GM23338 (cell line): ENCODE results near the gene PHTF2. TPM values are rescaled to one million over a fixed set of nuclear protein-coding genes. Genes with fewer than 3 reads are reported as not detected.

Source experiments
- ATAC-seq: fragments of 200-7000 bp; cut with Tn5 transposase; 3 replicates; pipeline ENCODE4 v1.9.1; 2020
- DNase-seq: peaks from one replicate; pipeline ENCODE4 v3.0.0-alpha.2; 2015; ENCODE audit warnings: low spot score
- H2AFZ ChIP-seq: fragments of 200-600 bp; sonication (generic); 2 replicates; pipeline ENCODE4 v1.8.0; 2016; ENCODE audit warnings: antibody characterized with exemption, mild to moderate bottlenecking, moderate library complexity
- H3F3A ChIP-seq: fragments of 200-600 bp; sonication (generic); replicated peaks from 2 replicates; pipeline ENCODE4 v1.8.0; 2017; ENCODE audit warnings: antibody characterized with exemption, mixed run types, low read depth
- H3K27ac ChIP-seq: fragments of 200-600 bp; sonication (generic); 2 replicates; pipeline ENCODE4 v1.6.1; 2016; ENCODE audit warnings: low read depth
- H3K27me3 ChIP-seq: fragments of 200-600 bp; sonication (generic); 2 replicates; pipeline ENCODE4 v1.8.0; 2016; ENCODE audit warnings: mild to moderate bottlenecking, mixed run types, moderate library complexity; ENCODE audit not compliant: insufficient read depth
- H3K36me3 ChIP-seq: fragments of 200-600 bp; sonication (generic); 2 replicates; pipeline ENCODE4 v1.8.0; 2016; ENCODE audit warnings: mild to moderate bottlenecking; ENCODE audit not compliant: insufficient read depth
- H3K4me1 ChIP-seq: fragments of 200-600 bp; sonication (generic); 2 replicates; pipeline ENCODE4 v1.8.0; 2016; ENCODE audit warnings: mild to moderate bottlenecking, moderate library complexity; ENCODE audit not compliant: insufficient read depth
- H3K4me2 ChIP-seq: fragments of 200-600 bp; sonication (generic); 2 replicates; pipeline ENCODE4 v1.7.1; 2017; ENCODE audit warnings: mixed run types
- H3K4me3 ChIP-seq: fragments of 200-600 bp; sonication (generic); 2 replicates; pipeline ENCODE4 v1.6.1; 2016; ENCODE audit warnings: mixed run types
- H3K79me2 ChIP-seq: fragments of 200-600 bp; sonication (generic); replicated peaks from 2 replicates; pipeline ENCODE4 v1.8.0; 2017; ENCODE audit warnings: mild to moderate bottlenecking; ENCODE audit not compliant: insufficient read depth
- H3K9me2 ChIP-seq: fragments of 200-600 bp; sonication (generic); 2 replicates; pipeline ENCODE4 v1.8.0; 2017; ENCODE audit not compliant: insufficient read depth
- H4K20me1 ChIP-seq: fragments of 200-600 bp; sonication (generic); replicated peaks from 2 replicates; pipeline ENCODE4 v1.8.0; 2017; ENCODE audit warnings: mild to moderate bottlenecking; ENCODE audit not compliant: insufficient read depth
- H3K27ac Mint-ChIP-seq: 2 replicates; pipeline ENCODE4 v1.8.0; 2020; ENCODE audit warnings: inconsistent platforms, mild to moderate bottlenecking, moderate library complexity, mixed read lengths
- H3K27me3 Mint-ChIP-seq: 3 replicates; pipeline ENCODE4 v1.8.0; 2022; ENCODE audit warnings: low read depth, mild to moderate bottlenecking, moderate library complexity, mixed read lengths, inconsistent platforms; ENCODE audit not compliant: insufficient read depth, poor library complexity
- H3K36me3 Mint-ChIP-seq: 3 replicates; pipeline ENCODE4 v1.8.0; 2021; ENCODE audit warnings: low read depth, mild to moderate bottlenecking, inconsistent platforms, moderate library complexity, mixed read lengths
- H3K4me1 Mint-ChIP-seq: 3 replicates; pipeline ENCODE4 v1.8.0; 2020; ENCODE audit warnings: mild to moderate bottlenecking, inconsistent platforms, mixed read lengths
- H3K4me3 Mint-ChIP-seq: 3 replicates; pipeline ENCODE4 v1.8.0; 2021; ENCODE audit warnings: moderate library complexity, mild to moderate bottlenecking, inconsistent platforms, mixed read lengths
- H3K9me3 Mint-ChIP-seq: 3 replicates; pipeline ENCODE4 v1.8.0; 2020; ENCODE audit warnings: moderate library complexity, mild to moderate bottlenecking, inconsistent platforms, mixed read lengths
- CREB1 ChIP-seq: fragments of 250-450 bp; sonication (Bioruptor Pico); IDR thresholded peaks from 2 replicates; pipeline ENCODE4 v1.5.0; 2020; ENCODE audit warnings: low read depth, mild to moderate bottlenecking, moderate library complexity
- EZH2 ChIP-seq: fragments of 200-600 bp; sonication (generic); IDR thresholded peaks from one replicate; pipeline ENCODE4 v1.8.0; 2017; ENCODE audit warnings: antibody characterized with exemption, mild to moderate bottlenecking, low read depth; ENCODE audit not compliant: unreplicated experiment
- NANOG ChIP-seq: IDR thresholded peaks from 2 replicates; pipeline ENCODE4 v1.6.1; 2016; ENCODE audit warnings: antibody characterized with exemption, borderline replicate concordance
- STAT1 ChIP-seq: IDR thresholded peaks from one replicate; pipeline ENCODE4 v1.6.1; 2016; ENCODE audit warnings: antibody characterized with exemption; ENCODE audit not compliant: unreplicated experiment
- ZNF114 ChIP-seq: fragments of 250-450 bp; sonication (Bioruptor Pico); IDR thresholded peaks from 2 replicates; pipeline ENCODE4 v1.5.0; 2020; ENCODE audit warnings: mild to moderate bottlenecking, moderate library complexity
- polyA plus RNA-seq: library from polyadenylated mRNA; unstranded; fragments of >200 nt; fragmentation: Nextera tagmentation; extraction: Ambion mirVana; gene quantifications from 2 replicates; pipeline ENCODE4 v1.2.1, GENCODE V29; 2016
- total RNA-seq: library from RNA; depleted of rRNA; stranded (reverse); fragments of >200 nt; shearing (Covaris generic); gene quantifications from 2 replicates; pipeline ENCODE4 v1.2.3, GENCODE V29; 2014
- TF ChIP-seq, protein P1 (sequence below), 2 experiments: fragments of 200-600 bp in 1 of 2; sonication (generic) in 1 of 2; conservative IDR thresholded peaks; 2 replicates each; pipeline versions ENCODE4 v1.5.1 to v1.6.1; 2016 to 2017; ENCODE audit warnings: antibody characterized with exemption in 2 of 2, low read depth in 2 of 2, mild to moderate bottlenecking in 2 of 2, moderate library complexity in 1 of 2
- TF ChIP-seq, protein P2 (sequence below): fragments of 250-450 bp; sonication (Bioruptor Pico); IDR thresholded peaks from 2 replicates; pipeline ENCODE4 v1.5.0; 2020; ENCODE audit warnings: mild to moderate bottlenecking, moderate library complexity
- TF ChIP-seq, protein P3 (sequence below): IDR thresholded peaks from 2 replicates; pipeline ENCODE4 v1.6.1; 2016; ENCODE audit warnings: antibody characterized with exemption

PHTF2 gene
- total and polyA plus RNA-seq, 2 experiments from 2014 or later: 14.6 to 24.1 TPM

GRCh38 chr7:77989981-77990566 is 191.5 kb downstream of the PHTF2 start:
- Histone ChIP-seq H3K9me2 (0 out of 2 replicates have a peak, but pooled peaks cover 3% of the 10 kb centered on the region), H3F3A (no peaks in the 10 kb centered on the region), H3K27me3 (no peaks in the 10 kb centered on the region), H3K4me1 (no peaks in the 10 kb centered on the region), H3K27ac (no peak overlapping the region), H3K79me2 (no peaks in the 10 kb centered on the region), H4K20me1 (no peaks in the 10 kb centered on the region), H2AFZ (peak overlapping the region; percentile 95), H3K36me3 (no peaks in the 10 kb centered on the region), H3K4me3 (no peak overlapping the region), H3K4me2 (no peak overlapping the region)
- peak; percentile 74 for DNase-seq
- Mint-ChIP-seq H3K36me3 (no peaks in the 10 kb centered on the region), H3K4me3 (no peak overlapping the region), H3K4me1 (peaks cover 26% of the 10 kb centered on the region), H3K9me3 (no peaks in the 10 kb centered on the region), H3K27me3 (no peaks in the 10 kb centered on the region), H3K27ac (peak overlapping the region; percentile 93)
- TF ChIP-seq, protein P1, sequence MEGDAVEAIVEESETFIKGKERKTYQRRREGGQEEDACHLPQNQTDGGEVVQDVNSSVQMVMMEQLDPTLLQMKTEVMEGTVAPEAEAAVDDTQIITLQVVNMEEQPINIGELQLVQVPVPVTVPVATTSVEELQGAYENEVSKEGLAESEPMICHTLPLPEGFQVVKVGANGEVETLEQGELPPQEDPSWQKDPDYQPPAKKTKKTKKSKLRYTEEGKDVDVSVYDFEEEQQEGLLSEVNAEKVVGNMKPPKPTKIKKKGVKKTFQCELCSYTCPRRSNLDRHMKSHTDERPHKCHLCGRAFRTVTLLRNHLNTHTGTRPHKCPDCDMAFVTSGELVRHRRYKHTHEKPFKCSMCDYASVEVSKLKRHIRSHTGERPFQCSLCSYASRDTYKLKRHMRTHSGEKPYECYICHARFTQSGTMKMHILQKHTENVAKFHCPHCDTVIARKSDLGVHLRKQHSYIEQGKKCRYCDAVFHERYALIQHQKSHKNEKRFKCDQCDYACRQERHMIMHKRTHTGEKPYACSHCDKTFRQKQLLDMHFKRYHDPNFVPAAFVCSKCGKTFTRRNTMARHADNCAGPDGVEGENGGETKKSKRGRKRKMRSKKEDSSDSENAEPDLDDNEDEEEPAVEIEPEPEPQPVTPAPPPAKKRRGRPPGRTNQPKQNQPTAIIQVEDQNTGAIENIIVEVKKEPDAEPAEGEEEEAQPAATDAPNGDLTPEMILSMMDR (conservative IDR thresholded peaks at IDR 0.05; ENCODE audit: low read depth in 2 of 2): peak; percentile 80 to 81
- TF ChIP-seq ZNF114 (CRISPR knock-in tag): no peak
- ATAC-seq: peak; percentile 79

DNA sequence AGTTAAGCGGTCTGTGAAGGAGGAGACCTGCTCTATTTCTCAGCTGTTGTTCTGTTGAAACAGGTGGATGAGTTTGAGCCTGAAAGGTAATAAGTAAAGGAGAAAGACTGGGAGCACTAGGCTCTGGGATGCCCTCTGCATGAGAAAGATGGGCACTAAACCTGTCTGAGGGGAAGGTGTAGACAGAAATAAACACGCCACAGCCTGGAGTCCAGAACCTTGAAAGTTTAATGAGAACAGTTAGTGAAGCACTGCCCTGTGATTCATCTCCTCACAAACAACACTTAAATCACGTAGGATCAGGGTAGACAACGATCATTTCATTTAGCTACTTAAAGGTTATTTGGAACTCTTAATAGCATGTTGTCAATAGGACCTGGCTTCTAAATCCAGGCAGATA is 193.1 kb downstream of the PHTF2 start:
- Histone ChIP-seq H3K27me3 (no peaks in the 10 kb centered on the region), H3K4me1 (no peaks in the 10 kb centered on the region), H3F3A (no peaks in the 10 kb centered on the region), H3K36me3 (no peaks in the 10 kb centered on the region), H3K9me2 (0 out of 2 replicates have a peak, but pooled peaks cover 3% of the 10 kb centered on the region), H3K4me3 (no peak overlapping the region), H3K4me2 (no peak overlapping the region), H3K79me2 (no peaks in the 10 kb centered on the region), H3K27ac (no peak overlapping the region), H2AFZ (no peak overlapping the region), H4K20me1 (no peaks in the 10 kb centered on the region)
- no peak overlapping the region for H3K4me3 Mint-ChIP-seq
- no peaks in the 10 kb centered on the region for H3K27me3 Mint-ChIP-seq
- H3K36me3 Mint-ChIP-seq: no peaks in the 10 kb centered on the region
- no peak overlapping the region for H3K27ac Mint-ChIP-seq
- peaks cover 29% of the 10 kb centered on the region for H3K4me1 Mint-ChIP-seq
- DNase-seq: no peak
- H3K9me3 Mint-ChIP-seq: no peaks in the 10 kb centered on the region
- TF ChIP-seq, protein P2, sequence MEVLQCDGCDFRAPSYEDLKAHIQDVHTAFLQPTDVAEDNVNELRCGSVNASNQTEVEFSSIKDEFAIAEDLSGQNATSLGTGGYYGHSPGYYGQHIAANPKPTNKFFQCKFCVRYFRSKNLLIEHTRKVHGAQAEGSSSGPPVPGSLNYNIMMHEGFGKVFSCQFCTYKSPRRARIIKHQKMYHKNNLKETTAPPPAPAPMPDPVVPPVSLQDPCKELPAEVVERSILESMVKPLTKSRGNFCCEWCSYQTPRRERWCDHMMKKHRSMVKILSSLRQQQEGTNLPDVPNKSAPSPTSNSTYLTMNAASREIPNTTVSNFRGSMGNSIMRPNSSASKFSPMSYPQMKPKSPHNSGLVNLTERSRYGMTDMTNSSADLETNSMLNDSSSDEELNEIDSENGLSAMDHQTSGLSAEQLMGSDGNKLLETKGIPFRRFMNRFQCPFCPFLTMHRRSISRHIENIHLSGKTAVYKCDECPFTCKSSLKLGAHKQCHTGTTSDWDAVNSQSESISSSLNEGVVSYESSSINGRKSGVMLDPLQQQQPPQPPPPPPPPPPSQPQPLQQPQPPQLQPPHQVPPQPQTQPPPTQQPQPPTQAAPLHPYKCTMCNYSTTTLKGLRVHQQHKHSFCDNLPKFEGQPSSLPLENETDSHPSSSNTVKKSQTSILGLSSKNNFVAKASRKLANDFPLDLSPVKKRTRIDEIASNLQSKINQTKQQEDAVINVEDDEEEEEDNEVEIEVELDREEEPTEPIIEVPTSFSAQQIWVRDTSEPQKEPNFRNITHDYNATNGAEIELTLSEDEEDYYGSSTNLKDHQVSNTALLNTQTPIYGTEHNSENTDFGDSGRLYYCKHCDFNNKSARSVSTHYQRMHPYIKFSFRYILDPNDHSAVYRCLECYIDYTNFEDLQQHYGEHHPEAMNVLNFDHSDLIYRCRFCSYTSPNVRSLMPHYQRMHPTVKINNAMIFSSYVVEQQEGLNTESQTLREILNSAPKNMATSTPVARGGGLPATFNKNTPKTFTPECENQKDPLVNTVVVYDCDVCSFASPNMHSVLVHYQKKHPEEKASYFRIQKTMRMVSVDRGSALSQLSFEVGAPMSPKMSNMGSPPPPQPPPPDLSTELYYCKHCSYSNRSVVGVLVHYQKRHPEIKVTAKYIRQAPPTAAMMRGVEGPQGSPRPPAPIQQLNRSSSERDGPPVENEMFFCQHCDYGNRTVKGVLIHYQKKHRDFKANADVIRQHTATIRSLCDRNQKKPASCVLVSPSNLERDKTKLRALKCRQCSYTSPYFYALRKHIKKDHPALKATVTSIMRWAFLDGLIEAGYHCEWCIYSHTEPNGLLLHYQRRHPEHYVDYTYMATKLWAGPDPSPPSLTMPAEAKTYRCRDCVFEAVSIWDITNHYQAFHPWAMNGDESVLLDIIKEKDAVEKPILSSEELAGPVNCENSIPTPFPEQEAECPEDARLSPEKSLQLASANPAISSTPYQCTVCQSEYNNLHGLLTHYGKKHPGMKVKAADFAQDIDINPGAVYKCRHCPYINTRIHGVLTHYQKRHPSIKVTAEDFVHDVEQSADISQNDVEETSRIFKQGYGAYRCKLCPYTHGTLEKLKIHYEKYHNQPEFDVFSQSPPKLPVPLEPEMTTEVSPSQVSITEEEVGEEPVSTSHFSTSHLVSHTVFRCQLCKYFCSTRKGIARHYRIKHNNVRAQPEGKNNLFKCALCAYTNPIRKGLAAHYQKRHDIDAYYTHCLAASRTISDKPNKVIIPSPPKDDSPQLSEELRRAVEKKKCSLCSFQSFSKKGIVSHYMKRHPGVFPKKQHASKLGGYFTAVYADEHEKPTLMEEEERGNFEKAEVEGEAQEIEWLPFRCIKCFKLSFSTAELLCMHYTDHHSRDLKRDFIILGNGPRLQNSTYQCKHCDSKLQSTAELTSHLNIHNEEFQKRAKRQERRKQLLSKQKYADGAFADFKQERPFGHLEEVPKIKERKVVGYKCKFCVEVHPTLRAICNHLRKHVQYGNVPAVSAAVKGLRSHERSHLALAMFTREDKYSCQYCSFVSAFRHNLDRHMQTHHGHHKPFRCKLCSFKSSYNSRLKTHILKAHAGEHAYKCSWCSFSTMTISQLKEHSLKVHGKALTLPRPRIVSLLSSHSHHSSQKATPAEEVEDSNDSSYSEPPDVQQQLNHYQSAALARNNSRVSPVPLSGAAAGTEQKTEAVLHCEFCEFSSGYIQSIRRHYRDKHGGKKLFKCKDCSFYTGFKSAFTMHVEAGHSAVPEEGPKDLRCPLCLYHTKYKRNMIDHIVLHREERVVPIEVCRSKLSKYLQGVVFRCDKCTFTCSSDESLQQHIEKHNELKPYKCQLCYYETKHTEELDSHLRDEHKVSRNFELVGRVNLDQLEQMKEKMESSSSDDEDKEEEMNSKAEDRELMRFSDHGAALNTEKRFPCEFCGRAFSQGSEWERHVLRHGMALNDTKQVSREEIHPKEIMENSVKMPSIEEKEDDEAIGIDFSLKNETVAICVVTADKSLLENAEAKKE: no peak
- no peak for TF ChIP-seq CREB1 (CRISPR knock-in tag)
- TF ChIP-seq, protein P3, sequence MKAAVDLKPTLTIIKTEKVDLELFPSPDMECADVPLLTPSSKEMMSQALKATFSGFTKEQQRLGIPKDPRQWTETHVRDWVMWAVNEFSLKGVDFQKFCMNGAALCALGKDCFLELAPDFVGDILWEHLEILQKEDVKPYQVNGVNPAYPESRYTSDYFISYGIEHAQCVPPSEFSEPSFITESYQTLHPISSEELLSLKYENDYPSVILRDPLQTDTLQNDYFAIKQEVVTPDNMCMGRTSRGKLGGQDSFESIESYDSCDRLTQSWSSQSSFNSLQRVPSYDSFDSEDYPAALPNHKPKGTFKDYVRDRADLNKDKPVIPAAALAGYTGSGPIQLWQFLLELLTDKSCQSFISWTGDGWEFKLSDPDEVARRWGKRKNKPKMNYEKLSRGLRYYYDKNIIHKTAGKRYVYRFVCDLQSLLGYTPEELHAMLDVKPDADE: no peak
- TF ChIP-seq STAT1: no peak
- TF ChIP-seq EZH2: no peak
- TF ChIP-seq NANOG: no peak
- no peak for ATAC-seq
